A549 (cell line): ENCODE data around the gene DGLUCY. TPM values are rescaled to one million over a fixed set of nuclear protein-coding genes. Genes with fewer than 3 reads are reported as not detected.

Source experiments
- ATAC-seq, 2 experiments: fragments of 200-7000 bp in 1 of 2; fragments of >200 bp in 1 of 2; cut with Nextera tagmentation in 1 of 2; cut with Tn5 transposase in 1 of 2; 3 replicates each; pipeline versions ENCODE4 v1.8.0 to v1.9.1; 2018 to 2020; ENCODE audit warnings: mild to moderate bottlenecking in 1 of 2, moderate library complexity in 1 of 2
- CTCF ChIA-PET: fragments of 300-600 bp; sonication (Branson Sonifier 250); formaldehyde crosslinking; extraction: SDS; loops from one replicate; lab custom pipeline; 2021; ENCODE audit warnings: antibody characterized with exemption, inconsistent platforms; lab: Yijun Ruan, JAX
- POLR2A ChIA-PET: fragments of 350-600 bp; formaldehyde crosslinking; extraction: SDS; loops from one replicate; lab custom pipeline; 2021; ENCODE audit warnings: antibody characterized with exemption, inconsistent platforms; lab: Yijun Ruan, JAX
- DNase-seq, 2 experiments: peaks; one replicate each; pipeline versions ENCODE4 v3.0.0 to v3.0.0-alpha.2; 2011 to 2016; ENCODE audit warnings: low read depth in 1 of 2, low spot score in 1 of 2
- FAIRE-seq: peaks from 2 replicates; lab custom pipeline; 2011; peaks lifted over from hg19 to GRCh38; lab: Jason Lieb, UNC
- H3K27ac ChIP-seq, 2 experiments: fragments of >200 bp; sonication (Bioruptor Twin); formaldehyde crosslinking; 3 replicates each; pipeline ENCODE4 v1.5.1; 2016 to 2017
- H3K4me1 ChIP-seq: fragments of >200 bp; sonication (Bioruptor Twin); formaldehyde crosslinking; 3 replicates; pipeline ENCODE4 v1.6.1; 2016
- H3K4me2 ChIP-seq: fragments of >200 bp; sonication (Bioruptor Twin); formaldehyde crosslinking; 3 replicates; pipeline ENCODE4 v1.6.1; 2016
- H3K4me3 ChIP-seq: fragments of >200 bp; sonication (Bioruptor Twin); formaldehyde crosslinking; 3 replicates; pipeline ENCODE4 v1.5.1; 2016
- H3K9me3 ChIP-seq: fragments of >200 bp; sonication (Bioruptor Twin); formaldehyde crosslinking; 3 replicates; pipeline ENCODE4 v1.6.1; 2016
- BCL3 ChIP-seq: fragments of >200 bp; sonication (Bioruptor Twin); formaldehyde crosslinking; IDR thresholded peaks from 3 replicates; pipeline ENCODE4 v1.6.1; 2016
- CBX2 ChIP-seq: fragments of 200-600 bp; sonication (generic); IDR thresholded peaks from 2 replicates; pipeline ENCODE4 v1.6.1; 2016; ENCODE audit warnings: low read depth, mild to moderate bottlenecking, borderline replicate concordance
- CTCF ChIP-seq: fragments of >200 bp; sonication (Bioruptor Twin); formaldehyde crosslinking; IDR thresholded peaks from 3 replicates; pipeline ENCODE4 v1.5.1; 2016
- EHF ChIP-seq: fragments of 250-450 bp; sonication (Bioruptor Pico); IDR thresholded peaks from 2 replicates; pipeline ENCODE4 v1.5.0; 2020; ENCODE audit warnings: mild to moderate bottlenecking
- EHMT2 ChIP-seq: fragments of 200-600 bp; sonication (generic); IDR thresholded peaks from 2 replicates; pipeline ENCODE4 v1.6.1; 2016; ENCODE audit warnings: antibody characterized with exemption, low read depth, mild to moderate bottlenecking, moderate library complexity
- EP300 ChIP-seq, 2 experiments: fragments of >200 bp; sonication (Bioruptor Twin); formaldehyde crosslinking; IDR thresholded peaks; 2 replicates in 1 of 2; 3 replicates in 1 of 2; pipeline ENCODE4 v1.6.1; 2016 to 2017
- ESRRA ChIP-seq: fragments of 150-350 bp; IDR thresholded peaks from 2 replicates; pipeline ENCODE4 v1.6.1; 2014; ENCODE audit warnings: mild to moderate bottlenecking, low read length, borderline replicate concordance
- FOSL2 ChIP-seq, 2 experiments: fragments of 450-650 bp in 1 of 2; fragments of >200 bp in 1 of 2; sonication (Bioruptor Twin) in 1 of 2; formaldehyde crosslinking; IDR thresholded peaks; 2 replicates each; pipeline versions ENCODE4 v1.5.0 to v1.6.1; 2016 to 2020; ENCODE audit warnings: mild to moderate bottlenecking in 1 of 2, moderate library complexity in 1 of 2
- GATA3 ChIP-seq: IDR thresholded peaks from 2 replicates; pipeline ENCODE4 v1.6.1; 2012; ENCODE audit warnings: borderline replicate concordance
- HDAC2 ChIP-seq: fragments of 200-600 bp; sonication (generic); IDR thresholded peaks from 2 replicates; pipeline ENCODE4 v1.6.1; 2016
- HEYL ChIP-seq: fragments of 250-450 bp; sonication (Bioruptor Pico); IDR thresholded peaks from 2 replicates; pipeline ENCODE4 v1.8.0; 2021; ENCODE audit warnings: mild to moderate bottlenecking, moderate library complexity
- HOXB5 ChIP-seq: fragments of 250-450 bp; sonication (Bioruptor Pico); IDR thresholded peaks from 2 replicates; pipeline ENCODE4 v1.5.0; 2020; ENCODE audit warnings: mild to moderate bottlenecking, moderate library complexity
- JUN ChIP-seq, 2 experiments: fragments of >200 bp; sonication (Bioruptor Twin); formaldehyde crosslinking; IDR thresholded peaks; 2 replicates in 1 of 2; 3 replicates in 1 of 2; pipeline ENCODE4 v1.6.1; 2016 to 2017
- MYC ChIP-seq: IDR thresholded peaks from 2 replicates; pipeline ENCODE4 v1.6.1; 2012; ENCODE audit warnings: mild to moderate bottlenecking, inconsistent platforms, low read length, improper control_type of control experiment, borderline replicate concordance
- POLR2AphosphoS2 ChIP-seq: conservative IDR thresholded peaks from 2 replicates; pipeline ENCODE4 v1.6.1; 2012; ENCODE audit warnings: low read length, improper control_type of control experiment, inconsistent platforms
- RAD21 ChIP-seq, 2 experiments: fragments of >200 bp in 1 of 2; sonication (Bioruptor Twin) in 1 of 2; formaldehyde crosslinking in 1 of 2; IDR thresholded peaks in 1 of 2; conservative IDR thresholded peaks in 1 of 2; 2 replicates in 1 of 2; 3 replicates in 1 of 2; pipeline ENCODE4 v1.6.1; 2012 to 2018; ENCODE audit warnings: inconsistent platforms in 1 of 2
- RFX5 ChIP-seq: fragments of 450-650 bp; IDR thresholded peaks from 2 replicates; pipeline ENCODE4 v1.7.1; 2014; ENCODE audit warnings: antibody characterized with exemption, mild to moderate bottlenecking, moderate library complexity
- RNF2 ChIP-seq: fragments of 200-600 bp; sonication (generic); IDR thresholded peaks from 2 replicates; pipeline ENCODE4 v1.6.1; 2016; ENCODE audit warnings: low read depth, mild to moderate bottlenecking, antibody characterized with exemption, moderate library complexity, borderline replicate concordance
- TFCP2L1 ChIP-seq: fragments of 250-450 bp; sonication (Bioruptor Pico); IDR thresholded peaks from 2 replicates; pipeline ENCODE4 v1.5.0; 2021; ENCODE audit warnings: mild to moderate bottlenecking
- TP53 ChIP-seq: fragments of 250-450 bp; sonication (Bioruptor Pico); IDR thresholded peaks from 2 replicates; pipeline ENCODE4 v1.5.0; 2021; ENCODE audit warnings: mild to moderate bottlenecking, moderate library complexity
- ZFP36 ChIP-seq: fragments of 450-650 bp; IDR thresholded peaks from 2 replicates; pipeline ENCODE4 v1.6.1; 2014; ENCODE audit warnings: borderline replicate concordance; ENCODE audit not compliant: partially characterized antibody
- WGBS: methylation state at CpG from one replicate; pipeline ENCODE4 v1.1.6; 2017; ENCODE audit errors: missing lambda C conversion rate; 5-methylcytosine and 5-hydroxymethylcytosine counted together
- polyA plus RNA-seq, 4 experiments: library from polyadenylated mRNA; depleted of rRNA in 3 of 4; stranded (reverse); fragments of >200 nt; fragmentation: RNase III in 1 of 4; extraction: RNeasy Plus Mini Kit Qiagen cat#74134 plus additional on column Dnase treatment in 1 of 4; gene quantifications; 2 replicates in 3 of 4; 3 replicates in 1 of 4; pipeline ENCODE4 v1.2.3, GENCODE V29; 2011 to 2017
- TF ChIP-seq, protein P1 (sequence below): IDR thresholded peaks from 2 replicates; pipeline ENCODE4 v1.6.1; 2012
- TF ChIP-seq, protein P2 (sequence below): fragments of 250-450 bp; sonication (Bioruptor Pico); IDR thresholded peaks from 2 replicates; pipeline ENCODE4 v1.5.0; 2021; ENCODE audit warnings: mild to moderate bottlenecking, moderate library complexity, borderline replicate concordance
- TF ChIP-seq, protein P3 (sequence below): fragments of 150-350 bp; IDR thresholded peaks from 2 replicates; pipeline ENCODE4 v1.6.1; 2014; ENCODE audit warnings: low read depth, mild to moderate bottlenecking, low read length
- TF ChIP-seq, protein P4 (sequence below): IDR thresholded peaks from 2 replicates; pipeline ENCODE4 v1.6.1; 2012
- TF ChIP-seq, protein P5 (sequence below): fragments of 450-650 bp; IDR thresholded peaks from 2 replicates; pipeline ENCODE4 v1.6.1; 2014; ENCODE audit warnings: antibody characterized with exemption

The DGLUCY gene
- polyA plus RNA-seq, 2 of the 4 experiments (the other 2 are of a cell fraction): 14.4 to 17.5 TPM

GRCh38 chr14:91154851-91155625 lies 41.2 kb downstream of the DGLUCY start:
- ATAC-seq: peak; percentile 34 to 74; a peak in 5 of 6 replicates
- Histone ChIP-seq H3K4me3 (no peak overlapping the region), H3K4me1 (peaks cover 26% of the 10 kb centered on the region), H3K9me3 (no peaks in the 10 kb centered on the region), H3K4me2 (peak overlapping the region; percentile 38), H3K27ac (peak overlapping the region; percentile 36 to 48; a peak in 4 of 6 replicates)
- peak in 1 of 2 experiments; percentile 30 for DNase-seq
- CTCF ChIA-PET: interaction anchor here (1.0 to 2.2 kb wide), 4 partner anchors 18 to 252 kb away, joined by 4 to 13 read pairs (median 6); no protein-coding TSS in a partner anchor
- 46% methylated on average over 16 of the region's 16 CpGs for WGBS
- POLR2A ChIA-PET: no interaction called here
- no peak for FAIRE-seq
- TF ChIP-seq GATA3: no peak
- no peak for TF ChIP-seq TFCP2L1 (CRISPR knock-in tag)
- no peak for TF ChIP-seq FOSL2 (IDR thresholded peaks at IDR 0.05)
- no peak for TF ChIP-seq FOSL2 (CRISPR knock-in tag; IDR thresholded peaks at IDR 0.05)
- no peak for TF ChIP-seq EHMT2
- TF ChIP-seq MYC: no peak
- no peak for TF ChIP-seq TP53
- no peak for TF ChIP-seq EHF
- TF ChIP-seq, protein P1, sequence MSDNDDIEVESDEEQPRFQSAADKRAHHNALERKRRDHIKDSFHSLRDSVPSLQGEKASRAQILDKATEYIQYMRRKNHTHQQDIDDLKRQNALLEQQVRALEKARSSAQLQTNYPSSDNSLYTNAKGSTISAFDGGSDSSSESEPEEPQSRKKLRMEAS: no peak
- no peak for TF ChIP-seq BCL3
- TF ChIP-seq, protein P2, sequence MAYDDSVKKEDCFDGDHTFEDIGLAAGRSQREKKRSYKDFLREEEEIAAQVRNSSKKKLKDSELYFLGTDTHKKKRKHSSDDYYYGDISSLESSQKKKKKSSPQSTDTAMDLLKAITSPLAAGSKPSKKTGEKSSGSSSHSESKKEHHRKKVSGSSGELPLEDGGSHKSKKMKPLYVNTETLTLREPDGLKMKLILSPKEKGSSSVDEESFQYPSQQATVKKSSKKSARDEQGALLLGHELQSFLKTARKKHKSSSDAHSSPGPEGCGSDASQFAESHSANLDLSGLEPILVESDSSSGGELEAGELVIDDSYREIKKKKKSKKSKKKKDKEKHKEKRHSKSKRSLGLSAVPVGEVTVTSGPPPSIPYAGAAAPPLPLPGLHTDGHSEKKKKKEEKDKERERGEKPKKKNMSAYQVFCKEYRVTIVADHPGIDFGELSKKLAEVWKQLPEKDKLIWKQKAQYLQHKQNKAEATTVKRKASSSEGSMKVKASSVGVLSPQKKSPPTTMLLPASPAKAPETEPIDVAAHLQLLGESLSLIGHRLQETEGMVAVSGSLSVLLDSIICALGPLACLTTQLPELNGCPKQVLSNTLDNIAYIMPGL: no peak
- TF ChIP-seq, protein P3, sequence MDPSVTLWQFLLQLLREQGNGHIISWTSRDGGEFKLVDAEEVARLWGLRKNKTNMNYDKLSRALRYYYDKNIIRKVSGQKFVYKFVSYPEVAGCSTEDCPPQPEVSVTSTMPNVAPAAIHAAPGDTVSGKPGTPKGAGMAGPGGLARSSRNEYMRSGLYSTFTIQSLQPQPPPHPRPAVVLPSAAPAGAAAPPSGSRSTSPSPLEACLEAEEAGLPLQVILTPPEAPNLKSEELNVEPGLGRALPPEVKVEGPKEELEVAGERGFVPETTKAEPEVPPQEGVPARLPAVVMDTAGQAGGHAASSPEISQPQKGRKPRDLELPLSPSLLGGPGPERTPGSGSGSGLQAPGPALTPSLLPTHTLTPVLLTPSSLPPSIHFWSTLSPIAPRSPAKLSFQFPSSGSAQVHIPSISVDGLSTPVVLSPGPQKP: no peak
- no peak for TF ChIP-seq HEYL (CRISPR knock-in tag)
- no peak for TF ChIP-seq HOXB5
- TF ChIP-seq, protein P4, sequence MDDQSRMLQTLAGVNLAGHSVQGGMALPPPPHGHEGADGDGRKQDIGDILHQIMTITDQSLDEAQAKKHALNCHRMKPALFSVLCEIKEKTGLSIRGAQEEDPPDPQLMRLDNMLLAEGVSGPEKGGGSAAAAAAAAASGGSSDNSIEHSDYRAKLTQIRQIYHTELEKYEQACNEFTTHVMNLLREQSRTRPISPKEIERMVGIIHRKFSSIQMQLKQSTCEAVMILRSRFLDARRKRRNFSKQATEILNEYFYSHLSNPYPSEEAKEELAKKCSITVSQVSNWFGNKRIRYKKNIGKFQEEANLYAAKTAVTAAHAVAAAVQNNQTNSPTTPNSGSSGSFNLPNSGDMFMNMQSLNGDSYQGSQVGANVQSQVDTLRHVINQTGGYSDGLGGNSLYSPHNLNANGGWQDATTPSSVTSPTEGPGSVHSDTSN: no peak
- TF ChIP-seq JUN (IDR thresholded peaks at IDR 0.05): no peak
- TF ChIP-seq POLR2AphosphoS2: no peak
- no peak for TF ChIP-seq HDAC2
- TF ChIP-seq RAD21 (conservative IDR thresholded peaks at IDR 0.05 in 1 of 2, IDR thresholded peaks at IDR 0.05 in 1 of 2): no peak
- no peak for TF ChIP-seq ZFP36

- POLR2A ChIA-PET: no interaction called here
- CTCF ChIA-PET: interaction anchor here (1.3 kb wide), 1 partner anchor 17 kb away, joined by 5 read pairs; no protein-coding TSS in a partner anchor
- Histone ChIP-seq H3K4me2 (peak overlapping the region; percentile 38; the same call in 1 of the 3 replicates), H3K9me3 (no peaks in the 10 kb centered on the region), H3K4me1 (peaks cover 24% of the 10 kb centered on the region), H3K4me3 (no peak overlapping the region), H3K27ac (peak overlapping the region; percentile 36 to 48; a peak in 3 of 6 replicates)
- FAIRE-seq (no peak), ATAC-seq (peak in 1 of 2 experiments; percentile 35; a peak in 2 of 6 replicates), DNase-seq (no peak)
- 92% methylated on average over 4 of the region's 4 CpGs for WGBS
- no peak for TF ChIP-seq POLR2AphosphoS2
- TF ChIP-seq EHF: no peak
- TF ChIP-seq RNF2: no peak
- no peak for TF ChIP-seq RFX5
- TF ChIP-seq CTCF: no peak
- no peak for TF ChIP-seq CBX2
- no peak for TF ChIP-seq TP53
- no peak for TF ChIP-seq ESRRA
- TF ChIP-seq EP300 (IDR thresholded peaks at IDR 0.05): no peak
- no peak for TF ChIP-seq GATA3
- TF ChIP-seq, protein P5, sequence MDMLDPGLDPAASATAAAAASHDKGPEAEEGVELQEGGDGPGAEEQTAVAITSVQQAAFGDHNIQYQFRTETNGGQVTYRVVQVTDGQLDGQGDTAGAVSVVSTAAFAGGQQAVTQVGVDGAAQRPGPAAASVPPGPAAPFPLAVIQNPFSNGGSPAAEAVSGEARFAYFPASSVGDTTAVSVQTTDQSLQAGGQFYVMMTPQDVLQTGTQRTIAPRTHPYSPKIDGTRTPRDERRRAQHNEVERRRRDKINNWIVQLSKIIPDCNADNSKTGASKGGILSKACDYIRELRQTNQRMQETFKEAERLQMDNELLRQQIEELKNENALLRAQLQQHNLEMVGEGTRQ: no peak
- no peak for TF ChIP-seq TFCP2L1 (CRISPR knock-in tag)
Measured at GRCh38 chr14:91155626-91156089, 41.8 kb downstream of the DGLUCY start.
